Spinal cord (tissue), 10 donors: ENCODE results near the gene ADAMTSL1. TPM values are rescaled to one million over a fixed set of nuclear protein-coding genes. Genes with fewer than 3 reads are reported as not detected.
A peak's percentile ranks its signal among the peaks of the same experiment; 100 is the strongest.
"Not testable (repeated sequence)": the region's sequence is repeated elsewhere in the genome, so short reads cannot be mapped to it uniquely, and the experiment has no call there.

ENCODE experiments used
- DNase-seq, 6 donors: peaks; one replicate each; pipeline versions ENCODE4 v3.0.0 to v3.0.0-alpha.2; 2013 to 2015; ENCODE audit warnings: low spot score in 6 of 6, low read depth in 4 of 6
- H3K27ac ChIP-seq: one replicate; pipeline ENCODE4 v1.5.1; 2013; ENCODE audit warnings: low read depth, low read length, control low read depth
- H3K27me3 ChIP-seq: one replicate; pipeline ENCODE4 v1.6.1; 2013; ENCODE audit warnings: low read length; ENCODE audit not compliant: control insufficient read depth, insufficient read depth
- H3K36me3 ChIP-seq: one replicate; pipeline ENCODE4 v1.6.1; 2013; ENCODE audit warnings: low read length; ENCODE audit not compliant: control insufficient read depth, insufficient read depth
- H3K4me1 ChIP-seq: one replicate; pipeline ENCODE4 v1.6.1; 2013; ENCODE audit warnings: low read length; ENCODE audit not compliant: control insufficient read depth, insufficient read depth
- H3K4me3 ChIP-seq: one replicate; pipeline ENCODE4 v1.5.1; 2013; ENCODE audit warnings: low read depth, low read length, control low read depth
- H3K9me3 ChIP-seq: one replicate; pipeline ENCODE4 v1.6.1; 2013; ENCODE audit warnings: low read length; ENCODE audit not compliant: control insufficient read depth, insufficient read depth
- WGBS: methylation state at CpG from one replicate; pipeline ENCODE4 v1.1.5; 2013; ENCODE audit warnings: missing lambda C conversion rate; ENCODE audit not compliant: insufficient coverage; 5-methylcytosine and 5-hydroxymethylcytosine counted together
- polyA plus RNA-seq, 2 donors: library from polyadenylated mRNA; unstranded; fragments of 120-200 nt; gene quantifications; one replicate each; pipeline ENCODE4 v1.2.1, GENCODE V29; 2013; ENCODE audit not compliant: insufficient read length in 2 of 2
- total RNA-seq, 2 donors: library from RNA; depleted of rRNA in 1 of 2; stranded (reverse); fragments of 120-200 nt in 1 of 2; fragments of >200 nt in 1 of 2; gene quantifications; one replicate each; pipeline versions ENCODE4 v1.2.3 to v1.2.4, GENCODE V29; 2013 to 2014
- donor health status: healthy.

The ADAMTSL1 gene
- total and polyA plus RNA-seq, 4 donors: 21.7 to 35.3 (median 28.4) TPM

DNA sequence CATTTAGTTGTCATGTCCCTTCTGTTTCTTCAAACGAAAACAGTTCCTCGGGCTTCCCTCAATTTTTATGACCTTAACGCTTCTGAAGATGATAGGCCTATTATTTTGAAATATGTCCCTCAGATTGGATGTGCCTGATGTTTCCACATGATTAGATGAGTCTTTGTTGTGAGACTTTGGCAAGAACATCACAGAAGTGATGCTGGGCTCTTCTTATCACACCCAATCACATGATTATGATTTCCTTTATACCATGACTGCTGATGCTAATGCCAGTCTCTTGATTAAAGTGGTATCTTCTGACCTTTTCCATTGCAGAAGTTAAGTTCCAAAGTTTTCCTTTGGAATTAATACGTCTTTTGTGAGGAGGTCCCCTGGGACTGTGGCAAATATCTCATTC lies 383.4 kb downstream of the ADAMTSL1 start:
- no peak overlapping the region for H3K4me3 ChIP-seq
- H3K27me3 ChIP-seq: no peaks in the 10 kb centered on the region
- no peaks in the 10 kb centered on the region for H3K9me3 ChIP-seq
- H3K36me3 ChIP-seq: no peaks in the 10 kb centered on the region
- no CpG with 5 or more reads among the region's 4 CpGs for WGBS
- peaks cover 8% of the 10 kb centered on the region for H3K4me1 ChIP-seq
- DNase-seq: no peak
- no peak overlapping the region for H3K27ac ChIP-seq

DNA sequence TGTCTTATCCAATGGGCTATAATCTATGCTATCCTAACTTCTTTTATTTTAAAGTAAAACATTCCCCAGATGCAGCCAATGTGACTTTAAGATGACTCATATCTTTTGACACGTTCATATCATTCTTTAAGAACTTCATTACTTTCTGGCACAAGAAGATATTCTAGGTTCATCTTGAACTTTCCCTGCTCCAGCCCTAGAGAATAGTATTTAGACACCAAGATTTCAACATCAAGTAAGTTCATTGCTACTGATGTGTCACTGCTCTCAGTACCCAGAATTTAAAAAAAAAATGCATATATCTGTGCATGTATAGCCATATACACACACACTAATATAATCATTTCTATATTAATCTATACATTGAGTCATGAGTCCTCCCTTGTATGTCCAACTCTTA lies 383.8 kb downstream of the ADAMTSL1 start:
- 100% methylated on average over 1 of the region's 1 CpG for WGBS
- no peak overlapping the region for H3K4me3 ChIP-seq
- H3K27ac ChIP-seq: no peak overlapping the region
- H3K4me1 ChIP-seq: peaks cover 11% of the 10 kb centered on the region
- H3K9me3 ChIP-seq: no peaks in the 10 kb centered on the region
- no peak for DNase-seq
- no peaks in the 10 kb centered on the region for H3K27me3 ChIP-seq
- no peaks in the 10 kb centered on the region for H3K36me3 ChIP-seq

DNA sequence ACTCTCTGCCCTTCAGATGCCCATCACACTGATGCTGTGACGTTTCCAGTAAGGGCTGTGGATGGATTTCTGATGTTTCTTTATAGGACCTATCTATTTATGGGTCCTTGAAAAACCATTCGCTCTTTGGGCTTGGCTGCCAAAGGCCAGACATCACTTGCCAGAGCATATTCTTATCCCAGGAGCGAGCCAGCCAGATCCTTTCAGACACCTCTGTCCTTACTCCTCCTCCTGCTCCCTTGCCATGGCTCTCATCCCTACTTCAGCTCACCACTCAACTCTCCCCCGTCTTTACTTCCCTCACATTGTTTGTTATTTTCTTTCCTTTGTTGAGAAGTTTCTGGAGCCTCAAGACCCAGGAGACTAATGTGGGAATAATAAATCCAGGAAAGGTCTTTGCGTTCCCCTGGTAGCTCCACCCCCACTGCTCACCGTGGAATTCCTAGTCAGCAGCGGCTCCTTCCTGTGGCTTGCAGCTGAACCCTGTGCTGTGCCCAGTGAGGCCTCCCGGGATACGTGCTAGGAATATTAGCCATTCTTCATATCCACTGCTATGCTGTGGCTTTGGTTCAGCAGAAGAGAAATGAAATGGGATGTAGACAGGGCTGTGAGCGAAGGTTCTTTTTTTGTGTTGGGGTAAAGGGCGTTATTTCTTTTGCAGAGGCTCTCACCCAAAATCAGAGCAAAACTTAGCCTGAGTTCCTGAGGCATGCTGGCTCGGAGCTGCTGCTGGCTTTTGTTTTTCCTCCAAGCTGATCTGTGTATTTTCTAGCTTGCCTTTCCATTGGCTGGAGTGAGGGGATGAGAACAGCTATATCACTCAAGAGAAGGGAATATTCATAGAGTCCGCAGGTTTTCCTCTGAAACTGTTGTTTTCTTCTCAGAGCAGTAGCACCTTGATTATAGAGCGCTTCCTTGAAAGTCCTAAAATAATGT lies 387.9 kb downstream of the ADAMTSL1 start:
- Histone ChIP-seq H3K27ac (peak overlapping the region; percentile 26), H3K4me3 (no peak overlapping the region), H3K36me3 (no peaks in the 10 kb centered on the region), H3K27me3 (no peaks in the 10 kb centered on the region), H3K9me3 (no peaks in the 10 kb centered on the region), H3K4me1 (peaks cover 11% of the 10 kb centered on the region)
- WGBS: 35% methylated on average over 4 of the region's 14 CpGs
- DNase-seq: peak in 2 of 6 donors; percentile 58 to 78

DNA sequence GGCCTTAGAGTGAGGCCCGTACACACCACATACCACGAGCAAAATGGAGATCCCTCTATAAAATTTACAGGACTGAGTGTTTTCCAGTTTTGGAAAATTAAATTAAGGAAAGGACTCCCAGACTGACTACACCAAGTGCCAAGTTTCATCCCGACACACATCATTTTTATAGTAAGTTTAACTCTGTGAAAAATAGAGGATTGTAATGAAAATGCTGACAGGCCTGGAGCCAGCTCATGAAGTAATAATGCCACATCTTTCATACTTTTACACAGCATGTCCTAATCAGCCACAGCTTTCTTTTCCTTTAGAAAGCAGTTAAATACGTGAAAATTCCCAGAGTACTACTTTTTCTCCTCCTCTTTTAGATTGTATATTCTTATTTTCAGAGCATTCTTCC lies 389.8 kb downstream of the ADAMTSL1 start:
- H3K27me3 ChIP-seq: no peaks in the 10 kb centered on the region
- H3K27ac ChIP-seq: no peak overlapping the region
- H3K36me3 ChIP-seq: no peaks in the 10 kb centered on the region
- 33% methylated on average over 1 of the region's 4 CpGs for WGBS
- DNase-seq: peak in 1 of 6 donors; percentile 46
- H3K9me3 ChIP-seq: no peaks in the 10 kb centered on the region
- H3K4me1 ChIP-seq: peaks cover 11% of the 10 kb centered on the region
- H3K4me3 ChIP-seq: no peak overlapping the region

DNA sequence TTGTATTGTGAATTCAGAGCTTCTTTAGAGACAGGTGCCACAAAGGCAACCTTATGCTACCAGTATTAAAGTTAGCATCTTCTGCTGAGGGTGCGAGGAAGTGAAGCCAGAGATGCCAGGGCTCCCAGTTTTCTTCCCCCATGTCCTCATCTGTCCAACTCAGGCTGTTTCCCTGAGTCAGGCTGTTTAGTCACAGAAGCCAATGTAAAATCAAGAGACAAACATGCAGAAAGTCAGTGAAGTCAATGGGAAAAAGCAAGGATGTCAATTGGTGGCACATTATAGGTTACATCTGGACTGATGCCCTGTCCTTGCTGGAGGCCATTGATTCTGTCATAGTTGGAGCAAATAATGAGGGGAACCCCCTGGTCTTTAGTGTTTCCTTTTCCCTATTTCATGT lies 390.6 kb downstream of the ADAMTSL1 start:
- Histone ChIP-seq H3K27ac (no peak overlapping the region), H3K4me1 (peaks cover 11% of the 10 kb centered on the region), H3K4me3 (no peak overlapping the region), H3K36me3 (no peaks in the 10 kb centered on the region), H3K27me3 (no peaks in the 10 kb centered on the region), H3K9me3 (no peaks in the 10 kb centered on the region)
- DNase-seq: no peak
- 80% methylated on average over 1 of the region's 1 CpG for WGBS

DNA sequence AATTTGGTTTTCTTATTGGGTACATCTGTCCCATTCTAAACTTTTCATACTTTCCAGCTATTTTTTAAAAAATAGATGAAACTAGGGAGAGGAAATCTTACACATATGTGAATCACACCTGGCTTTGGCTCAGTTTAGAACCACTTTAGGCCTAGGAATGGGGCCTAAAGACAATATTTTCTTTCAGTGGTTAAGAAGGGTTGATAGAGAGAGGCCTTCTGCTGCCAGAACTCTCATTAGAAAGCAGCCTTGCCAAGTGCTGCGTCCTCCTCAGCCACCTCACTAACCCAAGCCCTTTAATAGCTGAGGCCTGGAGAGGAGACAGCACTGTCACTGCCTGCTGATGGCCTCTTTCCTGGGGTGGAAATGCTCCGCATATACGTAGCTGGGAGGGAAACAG lies 391.6 kb downstream of the ADAMTSL1 start:
- no peak overlapping the region for H3K4me3 ChIP-seq
- H3K36me3 ChIP-seq: no peaks in the 10 kb centered on the region
- no peaks in the 10 kb centered on the region for H3K9me3 ChIP-seq
- no peaks in the 10 kb centered on the region for H3K27me3 ChIP-seq
- no peak overlapping the region for H3K27ac ChIP-seq
- WGBS: 100% methylated on average over 2 of the region's 3 CpGs
- no peak for DNase-seq
- H3K4me1 ChIP-seq: peaks cover 11% of the 10 kb centered on the region

DNA sequence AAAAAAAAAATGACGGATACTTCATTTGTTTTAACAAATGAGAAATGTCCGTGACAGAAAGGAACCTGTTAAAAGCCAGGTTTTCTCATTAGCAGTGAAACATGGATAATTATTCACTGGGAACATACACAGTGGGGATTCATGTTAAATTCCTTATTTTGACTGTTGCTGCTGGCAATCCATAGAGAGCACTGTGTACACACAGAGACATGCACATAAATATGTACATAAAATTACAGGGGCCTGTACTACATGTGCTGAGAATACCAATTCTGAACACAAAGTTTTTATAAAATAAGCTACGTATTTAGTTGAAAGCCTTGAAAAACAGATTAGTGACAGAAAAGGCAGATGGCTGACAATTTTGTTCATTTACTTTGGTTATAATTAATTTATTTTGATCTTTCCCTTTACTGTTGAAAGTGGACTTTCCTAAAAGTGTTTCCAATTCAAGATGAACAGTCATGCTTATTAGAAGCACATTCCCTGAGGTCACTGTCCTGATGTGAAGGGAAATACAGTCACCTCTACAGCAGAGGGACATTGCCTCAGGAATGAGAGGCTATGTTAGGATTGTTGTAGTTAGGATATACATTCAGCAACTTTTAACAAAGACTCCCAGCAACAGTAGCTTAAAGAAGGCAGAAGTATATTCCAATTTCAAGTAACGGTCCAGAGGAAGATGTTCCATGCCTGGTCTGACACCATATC lies 392.3 kb downstream of the ADAMTSL1 start:
- DNase-seq: peak in 2 of 6 donors; percentile 28 to 44
- no peak overlapping the region for H3K27ac ChIP-seq
- H3K36me3 ChIP-seq: no peaks in the 10 kb centered on the region
- H3K9me3 ChIP-seq: no peaks in the 10 kb centered on the region
- H3K27me3 ChIP-seq: no peaks in the 10 kb centered on the region
- WGBS: 80% methylated on average over 1 of the region's 4 CpGs
- H3K4me3 ChIP-seq: no peak overlapping the region
- peaks cover 11% of the 10 kb centered on the region for H3K4me1 ChIP-seq

DNA sequence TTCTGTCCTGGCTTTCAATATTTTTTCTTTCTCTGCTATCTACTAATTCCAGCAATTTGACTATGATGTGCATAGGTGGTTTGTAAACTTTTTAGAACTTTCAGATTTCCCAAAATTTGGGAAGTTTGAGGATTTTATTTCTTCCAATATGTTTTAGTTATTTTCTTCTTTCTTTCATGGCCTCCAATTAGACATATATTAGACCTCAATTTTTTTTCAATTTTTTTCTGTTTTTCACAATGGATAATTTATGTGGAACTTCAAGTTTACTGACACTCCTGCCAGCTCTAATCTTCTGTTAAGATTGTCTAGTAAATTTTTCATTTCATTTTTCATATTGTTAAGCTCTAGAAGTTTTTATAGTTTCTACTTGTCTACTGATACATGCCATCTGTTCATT lies 395.8 kb downstream of the ADAMTSL1 start:
- no peaks in the 10 kb centered on the region for H3K9me3 ChIP-seq
- H3K4me3 ChIP-seq: no peak overlapping the region
- DNase-seq: no peak
- no peaks in the 10 kb centered on the region for H3K27me3 ChIP-seq
- no peaks in the 10 kb centered on the region for H3K36me3 ChIP-seq
- H3K27ac ChIP-seq: no peak overlapping the region
- no peaks in the 10 kb centered on the region for H3K4me1 ChIP-seq

DNA sequence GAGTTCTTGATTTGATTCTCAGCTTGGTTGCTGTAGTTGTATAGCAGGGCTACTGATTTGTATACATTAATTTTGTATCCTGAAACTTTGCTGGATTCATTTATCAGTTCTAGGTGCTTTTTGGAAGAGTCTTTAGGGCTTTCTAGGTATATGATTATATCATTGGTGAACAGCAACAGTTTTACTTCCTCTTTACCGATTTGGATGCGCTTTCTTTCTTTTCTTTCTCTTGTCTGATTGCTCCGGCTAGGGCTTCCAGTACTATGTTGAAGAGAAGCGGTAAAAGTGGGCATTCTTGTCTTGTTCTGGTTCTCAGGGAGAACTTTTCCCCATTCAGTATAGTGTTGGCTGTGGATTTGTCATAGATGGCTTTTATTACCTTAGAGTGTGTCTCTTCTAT lies 400.1 kb downstream of the ADAMTSL1 start:
- H3K4me1 ChIP-seq: no peaks in the 10 kb centered on the region
- H3K36me3 ChIP-seq: no peaks in the 10 kb centered on the region
- H3K27me3 ChIP-seq: no peaks in the 10 kb centered on the region
- no peak overlapping the region for H3K27ac ChIP-seq
- WGBS: no CpG with 5 or more reads among the region's 4 CpGs
- no peak for DNase-seq
- no peak overlapping the region for H3K4me3 ChIP-seq
- no peaks in the 10 kb centered on the region for H3K9me3 ChIP-seq

DNA sequence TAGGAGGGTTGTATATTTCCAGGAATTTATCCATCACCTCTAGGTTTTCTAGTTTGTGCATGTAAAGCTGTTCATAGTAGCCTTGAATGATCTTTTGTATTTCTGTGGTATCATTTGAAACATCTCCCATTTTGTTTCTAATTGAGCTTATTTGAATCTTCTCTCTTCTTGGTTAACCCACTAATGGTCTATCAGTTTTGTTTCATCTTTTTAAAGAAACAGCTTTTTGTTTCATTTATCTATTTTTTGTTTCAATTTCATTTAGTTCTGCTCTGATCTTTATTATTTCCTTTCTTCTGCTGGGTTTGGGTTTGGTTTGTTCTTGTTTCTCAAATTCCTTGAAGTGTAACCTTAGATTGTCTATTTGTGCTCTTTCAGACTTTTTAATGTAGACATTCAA lies 401.0 kb downstream of the ADAMTSL1 start:
- H3K27ac ChIP-seq, H3K27me3 ChIP-seq, H3K36me3 ChIP-seq, DNase-seq, H3K9me3 ChIP-seq, H3K4me1 ChIP-seq, H3K4me3 ChIP-seq: not testable (repeated sequence)
